ENCODE measurements around the gene HDAC9. TPM values are rescaled to one million over a fixed set of nuclear protein-coding genes. Genes with fewer than 3 reads are reported as not detected.

Gene HDAC9
- total and polyA plus RNA-seq, 2 of the 13 experiments (the other 11 are each of a cell fraction or from before 2014, with no cell fraction given): 0.05 to 0.07 TPM

DNA sequence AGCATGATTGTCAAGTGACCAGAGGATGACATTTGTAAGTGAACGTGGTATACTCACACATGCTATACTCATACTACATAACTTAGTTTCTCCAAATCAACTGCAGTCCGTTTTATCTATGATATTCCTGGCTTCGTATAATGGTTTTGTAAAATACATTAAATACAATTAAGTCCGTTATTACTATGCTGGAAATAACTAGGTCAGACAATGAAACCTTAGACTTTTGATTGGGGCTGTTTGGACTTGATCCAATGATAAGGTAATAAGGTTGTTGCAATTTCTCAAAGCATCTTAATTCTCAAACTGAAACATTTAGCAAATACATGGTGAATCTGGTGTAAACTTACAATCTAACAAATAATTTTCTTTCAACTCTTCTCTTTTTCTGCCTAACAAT, 504.9 kb downstream of the HDAC9 start:
- no peaks in the 10 kb centered on the region; a peak in 1 of 5 replicates for H3K27me3 ChIP-seq (ENCODE audit: control insufficient read depth in 1 of 2, insufficient read depth in 2 of 2, low read length in 2 of 2)
- H4K20me1 ChIP-seq (ENCODE audit: insufficient read depth, low read length): no peaks in the 10 kb centered on the region
- POLR2A ChIA-PET: no interaction called here
- TF ChIP-seq PRDM10 (CRISPR knock-in tag; IDR thresholded peaks at IDR 0.05; ENCODE audit: low read depth) (no peak), SMYD3 (CRISPR knock-in tag; IDR thresholded peaks at IDR 0.05) (no peak), AHR (CRISPR knock-in tag; IDR thresholded peaks at IDR 0.05) (no peak), ZNF580 (CRISPR knock-in tag; IDR thresholded peaks at IDR 0.05; ENCODE audit: borderline replicate concordance, low read depth) (no peak), AGO2 (optimal IDR thresholded peaks at IDR 0.05; ENCODE audit: low read depth, low read length) (no peak), ZNF670 (CRISPR knock-in tag; IDR thresholded peaks at IDR 0.05; ENCODE audit: borderline replicate concordance) (no peak), NR2F2 (IDR thresholded peaks at IDR 0.05; ENCODE audit: borderline replicate concordance, low read depth) (no peak), ISL2 (CRISPR knock-in tag; IDR thresholded peaks at IDR 0.05) (no peak)
- H3K4me2 ChIP-seq (ENCODE audit: low read depth, low read length): no peak overlapping the region
- WGBS (ENCODE audit: low lambda C conversion rate): 5% methylated on average over 4 of the region's 4 CpGs
- H3K4me3 ChIP-seq (replicated peaks in 1 of 3; ENCODE audit: insufficient read depth in 1 of 3, low read depth in 2 of 3, low read length in 3 of 3): no peak overlapping the region
- no peak for ATAC-seq
- BruUV-seq (replicated peaks): no TSS peak
- H3K27ac ChIP-seq (ENCODE audit: extremely low read length, insufficient read depth, low read length): no peak overlapping the region
- CTCF ChIA-PET (ENCODE audit: low intra/inter-chr PET ratio, low total read pairs): no interaction called here
- no peak overlapping the region for H3K9ac ChIP-seq (ENCODE audit: insufficient read depth, low read depth, low read length)
- H3K9me3 ChIP-seq (ENCODE audit: low read length): peaks cover 75% of the 10 kb centered on the region
- no peak for DNase-seq (ENCODE audit: low spot score)
- no peaks in the 10 kb centered on the region for H3K79me2 ChIP-seq (ENCODE audit: insufficient read depth, low read length)
- no peak for FAIRE-seq
- no peaks in the 10 kb centered on the region for H3K36me3 ChIP-seq (replicated peaks in 1 of 2; ENCODE audit: control insufficient read depth in 1 of 2, insufficient read depth in 2 of 2, low read length in 2 of 2)
- H2AFZ ChIP-seq (ENCODE audit: low read length): no peak overlapping the region
- intact Hi-C loops (cut with micrococcal nuclease; ENCODE audit: unreplicated experiment): no loop called here
- in situ Hi-C loops (cut with HindIII; ENCODE audit: extremely low pct_ligation_motif_present, low pct_unique_long_range_greater_than_20kb): no loop called here
- no peaks in the 10 kb centered on the region for H3K4me1 ChIP-seq (ENCODE audit: insufficient read depth, low read length)
